HG03457 (cell line): ENCODE results near the gene CACNA1H.

Experiments used
- ATAC-seq: cut with Tn5 transposase; IDR thresholded peaks from one replicate; pipeline ENCODE4 v1.9.1; 2021; ENCODE audit warnings: moderate number of reproducible peaks; ENCODE audit not compliant: unreplicated experiment

The CACNA1H gene

GRCh38 chr16:1121601-1122397 is 31.1 kb upstream of the CACNA1H start:
- ATAC-seq: no peak

- ATAC-seq: no peak
Observed at GRCh38 chr16:1122398-1122765, 30.5 kb upstream of the CACNA1H start.

- no peak for ATAC-seq
Observed at GRCh38 chr16:1123525-1124230, 29.2 kb upstream of the CACNA1H start.

GRCh38 chr16:1124291-1124690 is 28.6 kb upstream of the CACNA1H start:
- no peak for ATAC-seq

- ATAC-seq: no peak
Observed at GRCh38 chr16:1124795-1125194, 28.1 kb upstream of the CACNA1H start.

- no peak for ATAC-seq
Observed at GRCh38 chr16:1125471-1125870, 27.4 kb upstream of the CACNA1H start.

- no peak for ATAC-seq
Observed at GRCh38 chr16:1126044-1126443, 26.9 kb upstream of the CACNA1H start.

- ATAC-seq: no peak
Observed at GRCh38 chr16:1126586-1126985, 26.3 kb upstream of the CACNA1H start.

GRCh38 chr16:1127101-1127500 is 25.8 kb upstream of the CACNA1H start:
- no peak for ATAC-seq

GRCh38 chr16:1127971-1128715 is 24.8 kb upstream of the CACNA1H start:
- no peak for ATAC-seq

GRCh38 chr16:1129106-1129960 is 23.6 kb upstream of the CACNA1H start:
- ATAC-seq: no peak

- ATAC-seq: no peak
Observed at GRCh38 chr16:1130382-1130781, 22.5 kb upstream of the CACNA1H start.

- ATAC-seq: no peak
Observed at GRCh38 chr16:1131378-1131994, 21.4 kb upstream of the CACNA1H start.

- no peak for ATAC-seq
Observed at GRCh38 chr16:1132431-1132830, 20.5 kb upstream of the CACNA1H start.

- ATAC-seq: no peak
Observed at GRCh38 chr16:1133271-1133670, 19.6 kb upstream of the CACNA1H start.

GRCh38 chr16:1133810-1134520 is 18.9 kb upstream of the CACNA1H start:
- ATAC-seq: no peak

GRCh38 chr16:1134776-1135458 is 18.0 kb upstream of the CACNA1H start:
- no peak for ATAC-seq

- ATAC-seq: no peak
Observed at GRCh38 chr16:1135459-1135825, 17.5 kb upstream of the CACNA1H start.

GRCh38 chr16:1137604-1138003 is 15.3 kb upstream of the CACNA1H start:
- ATAC-seq: no peak
